ENCODE measurements around the gene IL20RA. TPM values are rescaled to one million over a fixed set of nuclear protein-coding genes. Genes with fewer than 3 reads are reported as not detected.

The IL20RA gene
- total RNA-seq, 1 donor from 2014 or later, result 21.9 TPM

GRCh38 chr6:137001299-137001976, 43.3 kb downstream of the IL20RA start:
- Histone ChIP-seq H3K4me3 (no peak overlapping the region), H3K9me3 (no peaks in the 10 kb centered on the region), H3K27me3 (no peaks in the 10 kb centered on the region), H3K27ac (no peak overlapping the region), H3K4me1 (no peaks in the 10 kb centered on the region), H3K36me3 (no peaks in the 10 kb centered on the region)
- DNase-seq (ENCODE audit: extremely low spot score in 2 of 2), result no peak
- intact Hi-C loops (cut with DNase I), result no loop called here
- TF ChIP-seq POLR2A (IDR thresholded peaks at IDR 0.05), result no peak
- TF ChIP-seq CTCF (IDR thresholded peaks at IDR 0.05), result no peak
- no peak for TF ChIP-seq POLR2AphosphoS5 (IDR thresholded peaks at IDR 0.05; ENCODE audit: insufficient read depth in 1 of 2, low read depth in 1 of 2)

- no peaks in the 10 kb centered on the region for H3K36me3 ChIP-seq
- H3K27me3 ChIP-seq, result no peaks in the 10 kb centered on the region
- TF ChIP-seq POLR2AphosphoS5 (IDR thresholded peaks at IDR 0.05; ENCODE audit: insufficient read depth in 1 of 2, low read depth in 1 of 2) (no peak), POLR2A (IDR thresholded peaks at IDR 0.05) (no peak)
- no peak overlapping the region for H3K4me3 ChIP-seq
- H3K4me1 ChIP-seq, result no peaks in the 10 kb centered on the region
- H3K27ac ChIP-seq, result no peak overlapping the region
- no peak for DNase-seq (ENCODE audit: extremely low spot score in 2 of 2)
- intact Hi-C loops (cut with DNase I), result no loop called here
- H3K9me3 ChIP-seq, result no peaks in the 10 kb centered on the region
Measured at GRCh38 chr6:137000825-137001224, 43.9 kb downstream of the IL20RA start.

DNA sequence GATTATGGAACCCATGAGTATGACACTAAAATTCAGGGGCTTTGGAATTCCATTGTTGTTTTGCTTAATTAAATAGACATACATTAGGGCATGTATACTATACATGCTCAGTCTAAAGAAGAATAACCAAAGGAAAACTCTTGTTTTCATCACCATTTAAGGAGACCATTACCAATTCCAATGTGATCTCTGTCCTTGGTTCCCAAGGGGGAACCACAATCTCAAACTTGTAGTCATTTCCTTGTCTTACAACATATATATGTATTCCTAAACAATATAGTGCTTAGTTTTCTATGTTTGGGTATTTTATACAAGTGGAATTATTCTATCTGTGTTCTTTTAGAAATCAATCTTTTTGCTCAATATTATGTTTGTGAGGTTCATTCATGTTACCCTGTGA, 49.2 kb downstream of the IL20RA start:
- Histone ChIP-seq H3K4me3 (no peak overlapping the region), H3K27ac (no peak overlapping the region), H3K36me3 (no peaks in the 10 kb centered on the region), H3K4me1 (peaks cover 1% of the 10 kb centered on the region), H3K27me3 (no peaks in the 10 kb centered on the region), H3K9me3 (no peaks in the 10 kb centered on the region)
- intact Hi-C loops (cut with DNase I), result no loop called here
- no peak for TF ChIP-seq CTCF (IDR thresholded peaks at IDR 0.05)
- TF ChIP-seq POLR2A (IDR thresholded peaks at IDR 0.05), result no peak
- TF ChIP-seq POLR2AphosphoS5 (IDR thresholded peaks at IDR 0.05; ENCODE audit: insufficient read depth in 1 of 2, low read depth in 1 of 2), result no peak
- no peak for DNase-seq (ENCODE audit: extremely low spot score in 2 of 2)

GRCh38 chr6:136994782-136995181, 50.0 kb downstream of the IL20RA start:
- DNase-seq (ENCODE audit: extremely low spot score in 2 of 2), result no peak
- TF ChIP-seq CTCF (IDR thresholded peaks at IDR 0.05), result no peak
- no peak for TF ChIP-seq POLR2AphosphoS5 (IDR thresholded peaks at IDR 0.05; ENCODE audit: insufficient read depth in 1 of 2, low read depth in 1 of 2)
- TF ChIP-seq POLR2A (IDR thresholded peaks at IDR 0.05), result no peak
- intact Hi-C loops (cut with DNase I), result no loop called here
- no peaks in the 10 kb centered on the region for H3K36me3 ChIP-seq
- H3K4me1 ChIP-seq, result peaks cover 8% of the 10 kb centered on the region
- no peaks in the 10 kb centered on the region for H3K27me3 ChIP-seq
- H3K9me3 ChIP-seq, result no peaks in the 10 kb centered on the region
- H3K27ac ChIP-seq, result no peak overlapping the region
- H3K4me3 ChIP-seq, result no peak overlapping the region

DNA sequence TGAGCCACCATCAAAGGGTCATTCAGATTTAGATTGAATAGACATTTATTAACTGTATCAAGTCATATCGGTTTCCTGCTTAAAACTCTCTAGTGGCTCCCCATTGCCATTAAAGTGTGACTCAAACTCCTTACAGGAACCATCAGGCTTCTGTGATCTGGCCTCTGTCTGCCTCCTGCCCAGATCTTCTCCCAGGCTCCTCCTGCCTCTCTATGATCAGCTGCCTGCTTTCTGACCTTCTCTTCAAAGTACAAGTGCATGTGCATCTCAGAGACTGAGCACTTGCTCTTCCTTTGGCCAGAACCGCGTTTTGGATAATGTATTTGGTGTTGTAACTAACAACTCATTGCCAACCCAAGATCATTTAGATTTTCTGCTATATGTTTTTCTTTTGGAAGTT, 52.7 kb downstream of the IL20RA start:
- no peak for DNase-seq (ENCODE audit: extremely low spot score in 2 of 2)
- TF ChIP-seq POLR2A (IDR thresholded peaks at IDR 0.05) (no peak), POLR2AphosphoS5 (IDR thresholded peaks at IDR 0.05; ENCODE audit: insufficient read depth in 1 of 2, low read depth in 1 of 2) (no peak), CTCF (IDR thresholded peaks at IDR 0.05) (no peak)
- H3K4me1 ChIP-seq, result peaks cover 16% of the 10 kb centered on the region

More for the DNA sequence above, 52.7 kb downstream of the IL20RA start:
- no peaks in the 10 kb centered on the region for H3K27me3 ChIP-seq
- intact Hi-C loops (cut with DNase I), result no loop called here
- no peaks in the 10 kb centered on the region for H3K36me3 ChIP-seq
- H3K4me3 ChIP-seq, result no peak overlapping the region
- H3K9me3 ChIP-seq, result no peaks in the 10 kb centered on the region
- H3K27ac ChIP-seq, result no peak overlapping the region

All from vagina (tissue), 2 donors.